ENCODE measurements around the gene ADARB2.

The ADARB2 gene

DNA sequence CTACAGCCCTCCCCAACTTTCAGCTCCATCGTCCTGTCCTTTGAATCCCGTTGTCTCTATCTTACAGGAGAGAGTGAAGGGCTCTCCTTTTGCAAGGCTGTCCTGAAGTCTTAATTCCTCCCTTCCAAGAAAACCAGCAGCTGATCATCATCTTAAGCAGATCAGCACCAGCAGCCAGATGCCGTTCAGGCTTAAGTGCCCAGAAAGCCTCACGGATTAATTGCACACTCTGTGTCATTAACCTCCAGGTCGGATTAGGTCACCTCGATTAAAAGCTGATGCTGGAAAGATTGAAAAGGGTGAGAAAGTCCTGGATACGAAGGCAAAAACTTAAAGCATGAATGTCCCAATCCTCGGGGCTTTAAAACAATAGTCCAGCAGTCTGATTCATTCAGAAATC is 24.8 kb upstream of the ADARB2 start:
- Histone ChIP-seq H3K4me3 (ENCODE audit: severe bottlenecking) (no peak overlapping the region), H3K36me3 (ENCODE audit: low read depth) (no peaks in the 10 kb centered on the region), H3K9me3 (ENCODE audit: severe bottlenecking) (no peaks in the 10 kb centered on the region), H3K4me1 (ENCODE audit: insufficient read depth, poor library complexity, severe bottlenecking) (no peaks in the 10 kb centered on the region), H3K27ac (ENCODE audit: poor library complexity, severe bottlenecking) (no peak overlapping the region), H3K27me3 (ENCODE audit: insufficient read depth, poor library complexity, severe bottlenecking) (no peaks in the 10 kb centered on the region)
- ATAC-seq (ENCODE audit: low read depth) (no peak), DNase-seq (ENCODE audit: low spot score) (no peak)
- TF ChIP-seq, protein P1, sequence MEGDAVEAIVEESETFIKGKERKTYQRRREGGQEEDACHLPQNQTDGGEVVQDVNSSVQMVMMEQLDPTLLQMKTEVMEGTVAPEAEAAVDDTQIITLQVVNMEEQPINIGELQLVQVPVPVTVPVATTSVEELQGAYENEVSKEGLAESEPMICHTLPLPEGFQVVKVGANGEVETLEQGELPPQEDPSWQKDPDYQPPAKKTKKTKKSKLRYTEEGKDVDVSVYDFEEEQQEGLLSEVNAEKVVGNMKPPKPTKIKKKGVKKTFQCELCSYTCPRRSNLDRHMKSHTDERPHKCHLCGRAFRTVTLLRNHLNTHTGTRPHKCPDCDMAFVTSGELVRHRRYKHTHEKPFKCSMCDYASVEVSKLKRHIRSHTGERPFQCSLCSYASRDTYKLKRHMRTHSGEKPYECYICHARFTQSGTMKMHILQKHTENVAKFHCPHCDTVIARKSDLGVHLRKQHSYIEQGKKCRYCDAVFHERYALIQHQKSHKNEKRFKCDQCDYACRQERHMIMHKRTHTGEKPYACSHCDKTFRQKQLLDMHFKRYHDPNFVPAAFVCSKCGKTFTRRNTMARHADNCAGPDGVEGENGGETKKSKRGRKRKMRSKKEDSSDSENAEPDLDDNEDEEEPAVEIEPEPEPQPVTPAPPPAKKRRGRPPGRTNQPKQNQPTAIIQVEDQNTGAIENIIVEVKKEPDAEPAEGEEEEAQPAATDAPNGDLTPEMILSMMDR (IDR thresholded peaks at IDR 0.05; ENCODE audit: poor library complexity, severe bottlenecking), result no peak

DNA sequence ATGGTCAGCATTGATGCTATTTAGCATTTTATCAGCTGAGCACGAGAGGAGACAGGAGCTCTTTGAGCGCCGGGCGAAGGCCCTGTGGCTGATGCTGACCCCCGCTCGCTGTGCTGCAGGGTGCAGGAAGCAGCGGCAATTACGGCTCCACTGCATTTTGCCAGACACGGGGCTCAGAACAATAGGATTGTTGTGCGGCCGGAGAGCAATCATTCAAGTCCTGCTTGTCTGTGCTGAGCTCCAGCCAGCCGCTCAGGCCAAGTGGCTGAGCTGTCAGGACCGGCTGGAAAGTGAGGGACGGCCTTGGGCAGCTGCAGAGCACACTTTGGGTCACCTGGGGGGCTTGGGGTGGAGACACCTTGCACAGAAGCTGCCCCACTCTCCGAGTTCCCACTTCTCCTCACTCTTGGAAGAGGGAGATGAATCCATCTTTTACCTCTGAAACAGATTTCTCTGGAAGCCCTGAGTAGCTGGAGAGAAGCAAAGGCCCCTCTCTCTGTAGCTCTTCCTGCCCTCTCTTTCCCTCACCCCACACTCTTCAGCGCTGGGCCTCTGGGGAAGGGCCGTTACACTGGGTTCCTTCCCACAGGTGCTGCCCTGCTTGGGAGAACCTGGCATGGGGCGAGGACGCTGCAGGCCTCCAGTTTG is 17.3 kb upstream of the ADARB2 start:
- H3K27me3 ChIP-seq (ENCODE audit: insufficient read depth, poor library complexity, severe bottlenecking), result no peaks in the 10 kb centered on the region
- no peaks in the 10 kb centered on the region for H3K4me1 ChIP-seq (ENCODE audit: insufficient read depth, poor library complexity, severe bottlenecking)
- ATAC-seq (ENCODE audit: low read depth) (no peak), DNase-seq (ENCODE audit: low spot score) (no peak)
- no peak overlapping the region for H3K27ac ChIP-seq (ENCODE audit: poor library complexity, severe bottlenecking)
- H3K4me3 ChIP-seq (ENCODE audit: severe bottlenecking), result no peak overlapping the region
- TF ChIP-seq, protein P1 (IDR thresholded peaks at IDR 0.05; ENCODE audit: poor library complexity, severe bottlenecking), result no peak
- no peaks in the 10 kb centered on the region for H3K9me3 ChIP-seq (ENCODE audit: severe bottlenecking)
- H3K36me3 ChIP-seq (ENCODE audit: low read depth), result no peaks in the 10 kb centered on the region

DNA sequence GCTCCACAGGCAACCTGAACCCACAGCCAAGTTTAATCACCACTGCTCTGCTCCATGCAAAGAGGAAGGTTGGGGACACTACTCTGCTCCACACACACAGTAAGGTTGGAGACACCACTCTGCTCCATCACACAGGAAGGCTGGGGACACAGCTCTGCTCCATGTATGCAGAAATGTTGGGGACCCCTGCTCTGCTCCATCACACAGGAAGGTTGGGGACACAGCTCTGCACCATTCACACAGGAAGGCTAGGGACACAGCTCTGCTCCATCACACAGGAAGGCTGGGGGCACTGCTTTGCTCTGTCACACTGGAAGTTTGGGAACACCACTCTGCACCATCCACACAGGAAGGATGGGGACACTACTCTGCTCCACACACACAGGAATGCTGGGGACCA is 14.8 kb upstream of the ADARB2 start:
- DNase-seq (ENCODE audit: low spot score) (no peak), ATAC-seq (ENCODE audit: low read depth) (no peak)
- H3K36me3 ChIP-seq (ENCODE audit: low read depth), result no peaks in the 10 kb centered on the region
- no peak overlapping the region for H3K4me3 ChIP-seq (ENCODE audit: severe bottlenecking)
- no peaks in the 10 kb centered on the region for H3K4me1 ChIP-seq (ENCODE audit: insufficient read depth, poor library complexity, severe bottlenecking)
- no peaks in the 10 kb centered on the region for H3K9me3 ChIP-seq (ENCODE audit: severe bottlenecking)
- H3K27ac ChIP-seq (ENCODE audit: poor library complexity, severe bottlenecking), result no peak overlapping the region
- TF ChIP-seq, protein P1 (IDR thresholded peaks at IDR 0.05; ENCODE audit: poor library complexity, severe bottlenecking), result no peak
- no peaks in the 10 kb centered on the region for H3K27me3 ChIP-seq (ENCODE audit: insufficient read depth, poor library complexity, severe bottlenecking)

DNA sequence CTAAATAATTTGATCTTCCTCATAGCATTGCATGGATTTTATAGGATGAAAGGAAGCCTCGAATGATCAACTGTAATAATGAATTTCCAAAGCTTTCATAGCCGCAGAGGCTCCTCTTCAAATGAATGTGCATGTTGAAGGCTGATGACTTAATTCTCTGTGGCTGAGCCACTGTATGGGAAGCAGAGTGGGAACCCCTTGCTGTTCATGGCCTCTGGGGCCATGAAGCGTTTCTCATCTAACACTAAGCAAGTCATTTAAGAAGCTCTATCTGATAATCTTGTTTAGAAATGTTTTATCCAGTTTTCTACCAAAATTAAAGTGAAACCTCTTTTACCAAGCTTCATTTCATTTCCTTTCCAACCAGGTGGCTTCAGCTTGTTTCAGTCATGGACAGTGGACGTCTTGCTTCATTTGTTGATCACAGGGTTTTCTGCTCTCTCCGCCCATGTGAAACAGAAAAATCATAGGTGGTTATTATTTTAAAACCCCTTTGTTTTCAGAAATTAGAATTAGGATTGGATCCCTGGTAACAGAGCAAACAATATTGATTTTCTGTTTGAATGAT is 10.3 kb upstream of the ADARB2 start:
- Histone ChIP-seq H3K9me3 (ENCODE audit: severe bottlenecking) (no peaks in the 10 kb centered on the region), H3K36me3 (ENCODE audit: low read depth) (no peaks in the 10 kb centered on the region), H3K27me3 (ENCODE audit: insufficient read depth, poor library complexity, severe bottlenecking) (no peaks in the 10 kb centered on the region), H3K4me1 (ENCODE audit: insufficient read depth, poor library complexity, severe bottlenecking) (no peaks in the 10 kb centered on the region), H3K27ac (ENCODE audit: poor library complexity, severe bottlenecking) (no peak overlapping the region), H3K4me3 (ENCODE audit: severe bottlenecking) (no peak overlapping the region)
- ATAC-seq (ENCODE audit: low read depth) (no peak), DNase-seq (ENCODE audit: low spot score) (no peak)
- TF ChIP-seq, protein P1 (IDR thresholded peaks at IDR 0.05; ENCODE audit: poor library complexity, severe bottlenecking), result no peak

DNA sequence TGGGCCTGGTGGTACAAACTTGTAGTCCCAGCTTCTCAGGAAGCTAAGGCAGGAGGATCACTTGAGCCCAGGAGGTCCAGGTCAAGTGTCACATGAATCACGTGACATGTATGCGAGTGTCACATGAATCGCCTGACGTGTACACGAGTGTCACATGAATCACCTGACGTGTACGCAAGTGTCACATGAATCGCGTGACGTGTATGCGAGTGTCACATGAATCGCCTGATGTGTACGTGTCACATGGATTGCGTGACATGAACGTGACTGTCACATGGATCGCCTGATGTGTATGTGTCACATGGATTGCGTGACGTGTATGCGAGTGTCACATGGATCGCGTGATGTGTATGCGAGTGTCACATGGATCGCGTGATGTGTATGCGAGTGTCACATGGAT is 9.5 kb upstream of the ADARB2 start:
- H3K27ac ChIP-seq (ENCODE audit: poor library complexity, severe bottlenecking), result no peak overlapping the region
- DNase-seq (ENCODE audit: low spot score) (no peak), ATAC-seq (ENCODE audit: low read depth) (no peak)
- H3K27me3 ChIP-seq (ENCODE audit: insufficient read depth, poor library complexity, severe bottlenecking), result peaks cover 4% of the 10 kb centered on the region
- H3K4me3 ChIP-seq (ENCODE audit: severe bottlenecking), result no peak overlapping the region
- no peaks in the 10 kb centered on the region for H3K9me3 ChIP-seq (ENCODE audit: severe bottlenecking)
- no peaks in the 10 kb centered on the region for H3K4me1 ChIP-seq (ENCODE audit: insufficient read depth, poor library complexity, severe bottlenecking)
- TF ChIP-seq, protein P1 (IDR thresholded peaks at IDR 0.05; ENCODE audit: poor library complexity, severe bottlenecking), result no peak
- no peaks in the 10 kb centered on the region for H3K36me3 ChIP-seq (ENCODE audit: low read depth)

Measured in RWPE2 (cell line).